Body of pancreas (tissue), 4 donors: Measurements from ENCODE around the gene BAG1. TPM values are rescaled to one million over a fixed set of nuclear protein-coding genes. Genes with fewer than 3 reads are reported as not detected.

Experiments
- ATAC-seq: fragments of 150-250 bp; one replicate; pipeline ENCODE4 v1.9.1; 2016
- DNase-seq, 4 donors: peaks; one replicate each; pipeline ENCODE4 v3.0.0-alpha.2; 2019
- H3K27ac ChIP-seq, 4 donors: fragments of 200-600 bp; sonication (generic); 1 replicate in 3 of 4; 2 replicates in 1 of 4; pipeline versions ENCODE4 v1.5.1 to v1.6.1; 2016 to 2019; ENCODE audit warnings: mild to moderate bottlenecking in 1 of 4, mixed read lengths in 1 of 4, moderate library complexity in 1 of 4
- H3K27me3 ChIP-seq, 2 donors: fragments of 200-600 bp; sonication (generic); one replicate each; pipeline ENCODE4 v1.6.0; 2016; ENCODE audit warnings: mild to moderate bottlenecking in 1 of 2
- H3K36me3 ChIP-seq, 2 donors: fragments of 200-600 bp; sonication (generic); replicated peaks in 1 of 2; 2 replicates each; pipeline ENCODE4 v1.5.1; 2016; ENCODE audit warnings: low read depth in 2 of 2; ENCODE audit not compliant: insufficient read depth in 1 of 2
- H3K4me1 ChIP-seq: fragments of 200-600 bp; sonication (generic); one replicate; pipeline ENCODE4 v1.6.0; 2016
- H3K4me3 ChIP-seq, 2 donors: fragments of 200-600 bp; sonication (generic); 1 replicate in 1 of 2; 2 replicates in 1 of 2; pipeline ENCODE4 v1.5.1; 2016 to 2019
- H3K9me3 ChIP-seq, 3 donors: fragments of 200-600 bp; sonication (generic); 1 replicate in 2 of 3; 2 replicates in 1 of 3; pipeline ENCODE4 v1.5.1; 2016
- POLR2A ChIP-seq, 3 donors: fragments of 450-650 bp; IDR thresholded peaks; one replicate each; pipeline ENCODE4 v1.6.1; 2016; ENCODE audit warnings: antibody characterized with exemption in 3 of 3, mild to moderate bottlenecking in 2 of 3
- WGBS, 2 donors: methylation state at CpG; one replicate each; pipeline ENCODE4 v1.1.5; 2017; 5-methylcytosine and 5-hydroxymethylcytosine counted together
- intact Hi-C: fragments of 100-400 bp; cut with DNase I; formaldehyde crosslinking; loops from one replicate; pipeline ENCODE4 v1.15.1; 2023
- total RNA-seq, 2 donors: library from RNA; depleted of rRNA; stranded (reverse); fragments of >200 nt; gene quantifications; one replicate each; pipeline ENCODE4 v1.1.0, GENCODE V29; 2016
- TF ChIP-seq, protein P1 (sequence below), 7 experiments: fragments of 450-650 bp in 4 of 7; fragments of 200-600 bp in 3 of 7; sonication (generic) in 3 of 7; IDR thresholded peaks; one replicate each; pipeline ENCODE4 v1.5.1; 2016 to 2019; ENCODE audit warnings: antibody characterized with exemption in 7 of 7

Gene BAG1
- total RNA-seq, 2 donors from 2014 or later = 46.5 to 80.2 TPM

- Histone ChIP-seq H3K4me1 (no peaks in the 10 kb centered on the region), H3K27ac (no peak overlapping the region), H3K9me3 (no peaks in the 10 kb centered on the region), H3K36me3 (no peaks in the 10 kb centered on the region), H3K4me3 (no peak overlapping the region), H3K27me3 (no peaks in the 10 kb centered on the region)
- intact Hi-C loops = no loop called here
- WGBS, 2 donors = 88 to 95% methylated on average over 1 of the region's 1 CpG
- TF ChIP-seq, protein P1, sequence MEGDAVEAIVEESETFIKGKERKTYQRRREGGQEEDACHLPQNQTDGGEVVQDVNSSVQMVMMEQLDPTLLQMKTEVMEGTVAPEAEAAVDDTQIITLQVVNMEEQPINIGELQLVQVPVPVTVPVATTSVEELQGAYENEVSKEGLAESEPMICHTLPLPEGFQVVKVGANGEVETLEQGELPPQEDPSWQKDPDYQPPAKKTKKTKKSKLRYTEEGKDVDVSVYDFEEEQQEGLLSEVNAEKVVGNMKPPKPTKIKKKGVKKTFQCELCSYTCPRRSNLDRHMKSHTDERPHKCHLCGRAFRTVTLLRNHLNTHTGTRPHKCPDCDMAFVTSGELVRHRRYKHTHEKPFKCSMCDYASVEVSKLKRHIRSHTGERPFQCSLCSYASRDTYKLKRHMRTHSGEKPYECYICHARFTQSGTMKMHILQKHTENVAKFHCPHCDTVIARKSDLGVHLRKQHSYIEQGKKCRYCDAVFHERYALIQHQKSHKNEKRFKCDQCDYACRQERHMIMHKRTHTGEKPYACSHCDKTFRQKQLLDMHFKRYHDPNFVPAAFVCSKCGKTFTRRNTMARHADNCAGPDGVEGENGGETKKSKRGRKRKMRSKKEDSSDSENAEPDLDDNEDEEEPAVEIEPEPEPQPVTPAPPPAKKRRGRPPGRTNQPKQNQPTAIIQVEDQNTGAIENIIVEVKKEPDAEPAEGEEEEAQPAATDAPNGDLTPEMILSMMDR (IDR thresholded peaks at IDR 0.05) = no peak
- TF ChIP-seq POLR2A (IDR thresholded peaks at IDR 0.05) = no peak
- DNase-seq (no peak), ATAC-seq (no peak)
These were observed 55.1 kb downstream of the BAG1 start for GRCh38 chr9:33209394-33209793.

- 41 to 53% methylated on average over 9 to 11 of the region's 11 CpGs for WGBS, 2 donors
- TF ChIP-seq, protein P1 (IDR thresholded peaks at IDR 0.05) = no peak
- TF ChIP-seq POLR2A (IDR thresholded peaks at IDR 0.05) = no peak
- no peak overlapping the region for H3K27ac ChIP-seq
These were observed 61.8 kb downstream of the BAG1 start for GRCh38 chr9:33202552-33203201.

More at GRCh38 chr9:33202552-33203201, 61.8 kb downstream of the BAG1 start:
- Histone ChIP-seq H3K27me3 (no peaks in the 10 kb centered on the region), H3K4me3 (no peak overlapping the region), H3K4me1 (no peaks in the 10 kb centered on the region), H3K9me3 (no peaks in the 10 kb centered on the region), H3K36me3 (no peaks in the 10 kb centered on the region)
- peak in 3 of 4 donors; percentile 31 to 59 (median 31) for DNase-seq
- intact Hi-C loops = no loop called here
- peak; percentile 43 for ATAC-seq

Other genes with a start within 250 kb of the BAG1 start
- 10 to 100 TPM; 33.5 to 36.6 TPM for gene DNAJA1, start 239.4 kb downstream of the BAG1 start, total RNA-seq
- 1 to 10 TPM; 5.6 to 8.6 TPM for gene SMU1, start 188.0 kb downstream of the BAG1 start, total RNA-seq
- gene B4GALT1, start 97.4 kb downstream of the BAG1 start, total RNA-seq = 10 to 100 TPM; 31.3 to 42.3 TPM
- not detected for gene SPINK4, start 24.5 kb downstream of the BAG1 start, total RNA-seq
- gene CHMP5, start 341 bp upstream of the BAG1 start, total RNA-seq = 10 to 100 TPM in 1 of 2 donors, 1 to 10 TPM in 1; 4.6 to 20.5 TPM
- 10 to 100 TPM; 22.1 to 26.4 TPM for gene NFX1, start 25.8 kb upstream of the BAG1 start, total RNA-seq
- 10 to 100 TPM in 1 of 2 donors, 1 to 10 TPM in 1; 4.2 to 29.7 TPM for gene AQP7, start 137.9 kb upstream of the BAG1 start, total RNA-seq
- gene AQP3, start 182.9 kb upstream of the BAG1 start, total RNA-seq = 10 to 100 TPM; 12.5 to 50.3 TPM
- 10 to 100 TPM; 14.8 to 23.1 TPM for gene NOL6, start 209.2 kb upstream of the BAG1 start, total RNA-seq